Lower lobe of right lung (tissue), 2 donors: Measurements from ENCODE around the gene ZNF221. TPM values are rescaled to one million over a fixed set of nuclear protein-coding genes. Genes with fewer than 3 reads are reported as not detected.

Experiments used
- ATAC-seq, 2 donors: fragments of 200-7000 bp; cut with Tn5 transposase; one replicate each; pipeline ENCODE4 v1.9.1; 2020 to 2022; ENCODE audit warnings: mild to moderate bottlenecking in 2 of 2, moderate library complexity in 2 of 2
- DNase-seq: peaks from one replicate; pipeline ENCODE4 v3.0.0-alpha.2; 2020
- H3K27ac ChIP-seq: fragments of 200-600 bp; one replicate; pipeline ENCODE4 v1.8.0; 2022
- H3K27me3 ChIP-seq: fragments of 200-600 bp; one replicate; pipeline ENCODE4 v1.8.0; 2022; ENCODE audit warnings: low read depth
- H3K36me3 ChIP-seq: fragments of 200-600 bp; one replicate; pipeline ENCODE4 v1.8.0; 2022; ENCODE audit warnings: mild to moderate bottlenecking
- H3K4me1 ChIP-seq: fragments of 200-600 bp; one replicate; pipeline ENCODE4 v1.8.0; 2022
- H3K4me3 ChIP-seq: fragments of 200-600 bp; one replicate; pipeline ENCODE4 v1.8.0; 2022; ENCODE audit warnings: mild to moderate bottlenecking
- H3K9me3 ChIP-seq: fragments of 200-600 bp; one replicate; pipeline ENCODE4 v1.8.0; 2022
- CTCF ChIP-seq: fragments of 200-600 bp; IDR thresholded peaks from one replicate; pipeline ENCODE4 v1.8.0; 2022; ENCODE audit warnings: antibody characterized with exemption, mild to moderate bottlenecking
- intact Hi-C: fragments of 100-400 bp; cut with DNase I; formaldehyde crosslinking; loops from one replicate; pipeline ENCODE4 v1.11.0; 2022
- total RNA-seq: library from RNA; stranded (reverse); fragmentation: NEBNext Ultra II Directional; extraction: Animal tissue kit (Norgen Biotek cat#: 25700); gene quantifications from one replicate; pipeline ENCODE4 v1.2.1, GENCODE V29; 2021
- donor health status: DM: no; HTN: yes; CAD: no; lungs with severe emphysema.

Gene ZNF221
- total RNA-seq, 1 donor from 2014 or later = 6.2 TPM

- H3K4me3 ChIP-seq = no peak overlapping the region
- DNase-seq (no peak), ATAC-seq (no peak)
- no peak for TF ChIP-seq CTCF
- no peaks in the 10 kb centered on the region for H3K4me1 ChIP-seq
- H3K27ac ChIP-seq = no peak overlapping the region
- peaks cover 26% of the 10 kb centered on the region for H3K36me3 ChIP-seq
- intact Hi-C loops = no loop called here
- peaks cover 96% of the 10 kb centered on the region for H3K9me3 ChIP-seq
- H3K27me3 ChIP-seq = no peaks in the 10 kb centered on the region
Observed at GRCh38 chr19:43966079-43966694, 15.2 kb downstream of the ZNF221 start.

GRCh38 chr19:43976732-43977131 is 25.7 kb downstream of the ZNF221 start:
- no peak for ATAC-seq
- Histone ChIP-seq H3K27ac (no peak overlapping the region), H3K4me3 (no peak overlapping the region), H3K27me3 (no peaks in the 10 kb centered on the region), H3K36me3 (no peaks in the 10 kb centered on the region), H3K4me1 (no peaks in the 10 kb centered on the region), H3K9me3 (peaks cover 87% of the 10 kb centered on the region)
- no peak for DNase-seq
- intact Hi-C loops = no loop called here
- TF ChIP-seq CTCF = no peak

- Histone ChIP-seq H3K4me1 (peaks cover 9% of the 10 kb centered on the region), H3K4me3 (peak overlapping the region; percentile 73), H3K36me3 (peaks cover 5% of the 10 kb centered on the region), H3K27ac (no peak overlapping the region), H3K9me3 (peaks cover 33% of the 10 kb centered on the region), H3K27me3 (no peaks in the 10 kb centered on the region)
- DNase-seq = no peak
- TF ChIP-seq CTCF = no peak
- no peak for ATAC-seq
- intact Hi-C loops = no loop called here
Observed at GRCh38 chr19:43983544-43983911, 32.5 kb downstream of the ZNF221 start.

GRCh38 chr19:43983912-43984686 is 33.1 kb downstream of the ZNF221 start, which contains the start of gene ZNF155:
ZNF155 (plus strand) TSS chr19:43984188; CDS start chr19:43988544, 4,356 bp downstream.
- H3K27me3 ChIP-seq = no peaks in the 10 kb centered on the region
- H3K9me3 ChIP-seq = peaks cover 27% of the 10 kb centered on the region
- H3K27ac ChIP-seq = peak within 1 kb of the TSS; percentile 77
- DNase-seq = peak; percentile 91
- ATAC-seq = peak; percentile 99 to 100
- H3K4me1 ChIP-seq = peaks cover 9% of the 10 kb centered on the region
- intact Hi-C loops = no loop called here
- peaks cover 10% of the 10 kb centered on the region for H3K36me3 ChIP-seq
- TF ChIP-seq CTCF = no peak
- H3K4me3 ChIP-seq = peak within 1 kb of the TSS; percentile 73

GRCh38 chr19:43984687-43985000 is 33.6 kb downstream of the ZNF221 start:
- DNase-seq = peak; percentile 52

More at GRCh38 chr19:43984687-43985000, 33.6 kb downstream of the ZNF221 start:
- Histone ChIP-seq H3K4me1 (peaks cover 9% of the 10 kb centered on the region), H3K9me3 (peaks cover 24% of the 10 kb centered on the region), H3K4me3 (peak overlapping the region; percentile 73), H3K27me3 (no peaks in the 10 kb centered on the region), H3K27ac (peak overlapping the region; percentile 77), H3K36me3 (peaks cover 16% of the 10 kb centered on the region)
- intact Hi-C loops = no loop called here
- ATAC-seq = peak; percentile 43 to 57
- TF ChIP-seq CTCF = no peak
